Measurements from ENCODE around the gene PTBP1. TPM values are rescaled to one million over a fixed set of nuclear protein-coding genes. Genes with fewer than 3 reads are reported as not detected.
"Not testable (repeated sequence)": the region's sequence is repeated elsewhere in the genome, so short reads cannot be mapped to it uniquely, and the experiment has no call there.

PTBP1 gene
- total and polyA plus RNA-seq, 2 donors = 104 to 108 TPM

DNA sequence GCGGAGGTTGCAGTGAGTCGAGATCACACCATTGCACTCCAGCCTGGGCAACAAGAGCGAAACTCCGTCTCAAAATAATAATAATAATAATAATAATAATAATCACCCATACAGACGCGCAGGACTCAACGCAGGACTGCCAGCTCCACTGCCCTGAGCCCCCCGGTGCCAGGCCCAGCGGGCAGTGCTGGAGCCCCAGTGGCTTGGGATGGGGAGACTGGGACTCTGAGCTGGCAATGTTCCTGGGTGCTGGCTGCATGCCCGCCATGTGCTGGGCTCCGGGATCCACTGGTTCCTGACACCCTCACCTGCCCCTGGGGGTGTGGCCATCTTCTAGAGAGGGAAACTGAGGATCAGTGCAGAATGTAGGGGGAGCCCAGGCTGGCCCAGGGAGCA lies 30.1 kb downstream of the PTBP1 start:
- Histone ChIP-seq H3K4me1 (ENCODE audit: insufficient read depth) (no peaks in the 10 kb centered on the region), H3K36me3 (ENCODE audit: insufficient read depth) (no peaks in the 10 kb centered on the region), H3K27ac (ENCODE audit: low read depth) (no peak overlapping the region), H3K4me3 (ENCODE audit: low read depth, low read length) (no peak overlapping the region)
- WGBS = 90% methylated on average over 11 of the region's 11 CpGs
- DNase-seq (ENCODE audit: extremely low spot score) = no peak

DNA sequence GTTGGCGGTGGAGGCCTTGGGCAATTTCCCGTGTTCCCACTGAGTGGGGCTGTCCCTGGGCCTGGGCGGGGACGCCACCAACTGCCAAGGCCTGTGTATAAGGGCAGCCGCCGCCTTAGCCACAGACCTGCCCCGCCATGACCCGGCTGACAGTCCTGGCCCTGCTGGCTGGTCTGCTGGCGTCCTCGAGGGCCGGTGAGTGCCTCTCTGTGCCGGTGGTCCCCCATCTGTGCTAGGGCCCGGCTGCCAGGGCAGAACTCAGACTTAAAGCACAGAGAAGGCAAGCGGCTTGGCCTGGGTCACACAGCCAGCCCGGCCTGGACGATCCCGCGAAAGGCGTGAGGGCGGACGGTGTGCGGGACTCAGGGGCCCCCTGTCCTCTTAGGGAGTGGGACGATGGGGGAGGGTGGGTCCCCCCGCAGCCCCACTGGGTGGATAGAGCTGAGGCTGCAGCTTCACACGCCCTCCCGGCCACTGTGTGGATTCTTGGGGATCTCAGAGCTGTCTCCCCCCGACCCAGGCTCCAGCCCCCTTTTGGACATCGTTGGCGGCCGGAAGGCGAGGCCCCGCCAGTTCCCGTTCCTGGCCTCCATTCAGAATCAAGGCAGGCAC lies 30.6 kb downstream of the PTBP1 start, which contains the start of gene AZU1:
Gene AZU1, plus strand, starts transcription at position 128 of the 612 bp plus-strand sequence. Its CDS starts 10 bp downstream, at position 138.
- no peak for DNase-seq (ENCODE audit: extremely low spot score)
- Histone ChIP-seq H3K36me3 (ENCODE audit: insufficient read depth) (no peaks in the 10 kb centered on the region), H3K4me1 (ENCODE audit: insufficient read depth) (no peaks in the 10 kb centered on the region), H3K27ac (ENCODE audit: low read depth) (no peak within 1 kb of the TSS), H3K4me3 (ENCODE audit: low read depth, low read length) (no peak within 1 kb of the TSS)
- WGBS = 67% methylated on average over 33 of the region's 33 CpGs

GRCh38 chr19:829129-829758 lies 32.0 kb downstream of the PTBP1 start:
- 71% methylated on average over 18 of the region's 18 CpGs for WGBS
- no peak overlapping the region for H3K27ac ChIP-seq (ENCODE audit: low read depth)
- no peak for DNase-seq (ENCODE audit: extremely low spot score)
- no peak overlapping the region for H3K4me3 ChIP-seq (ENCODE audit: low read depth, low read length)
- no peaks in the 10 kb centered on the region for H3K4me1 ChIP-seq (ENCODE audit: insufficient read depth)
- H3K36me3 ChIP-seq (ENCODE audit: insufficient read depth) = no peaks in the 10 kb centered on the region

GRCh38 chr19:831407-832369 lies 34.4 kb downstream of the PTBP1 start:
- Histone ChIP-seq H3K4me3 (ENCODE audit: low read depth, low read length) (no peak overlapping the region), H3K27ac (ENCODE audit: low read depth) (no peak overlapping the region), H3K4me1 (ENCODE audit: insufficient read depth) (no peaks in the 10 kb centered on the region), H3K36me3 (ENCODE audit: insufficient read depth) (no peaks in the 10 kb centered on the region)
- no peak for DNase-seq (ENCODE audit: extremely low spot score)
- WGBS = 63% methylated on average over 38 of the region's 38 CpGs

GRCh38 chr19:834216-834615 lies 37.0 kb downstream of the PTBP1 start:
- Histone ChIP-seq H3K4me3 (ENCODE audit: low read depth, low read length) (no peak overlapping the region), H3K4me1 (ENCODE audit: insufficient read depth) (no peaks in the 10 kb centered on the region), H3K27ac (ENCODE audit: low read depth) (no peak overlapping the region), H3K36me3 (ENCODE audit: insufficient read depth) (no peaks in the 10 kb centered on the region)
- DNase-seq (ENCODE audit: extremely low spot score) = no peak
- 68% methylated on average over 24 of the region's 24 CpGs for WGBS

GRCh38 chr19:835210-835810 lies 38.1 kb downstream of the PTBP1 start:
- Histone ChIP-seq H3K36me3 (ENCODE audit: insufficient read depth) (no peaks in the 10 kb centered on the region), H3K4me1 (ENCODE audit: insufficient read depth) (no peaks in the 10 kb centered on the region), H3K27ac (ENCODE audit: low read depth) (no peak overlapping the region), H3K4me3 (ENCODE audit: low read depth, low read length) (no peak overlapping the region)
- 63% methylated on average over 36 of the region's 36 CpGs for WGBS
- DNase-seq (ENCODE audit: extremely low spot score) = no peak

GRCh38 chr19:840519-841206 lies 43.4 kb downstream of the PTBP1 start, which contains the start of gene PRTN3:
Gene PRTN3 (plus strand): TSS chr19:840999. CDS start chr19:841009, 10 bp downstream.
- Histone ChIP-seq H3K4me3 (ENCODE audit: low read depth, low read length) (no peak within 1 kb of the TSS), H3K36me3 (ENCODE audit: insufficient read depth) (no peaks in the 10 kb centered on the region), H3K27ac (ENCODE audit: low read depth) (no peak within 1 kb of the TSS), H3K4me1 (ENCODE audit: insufficient read depth) (peaks cover 2% of the 10 kb centered on the region)
- 74% methylated on average over 24 of the region's 24 CpGs for WGBS
- DNase-seq (ENCODE audit: extremely low spot score) = no peak

GRCh38 chr19:842802-843179 lies 45.5 kb downstream of the PTBP1 start:
- 82% methylated on average over 7 of the region's 7 CpGs for WGBS
- H3K4me1 ChIP-seq (ENCODE audit: insufficient read depth); H3K36me3 ChIP-seq (ENCODE audit: insufficient read depth); H3K27ac ChIP-seq (ENCODE audit: low read depth); H3K4me3 ChIP-seq (ENCODE audit: low read depth, low read length); DNase-seq (ENCODE audit: extremely low spot score): not testable (repeated sequence)

DNA sequence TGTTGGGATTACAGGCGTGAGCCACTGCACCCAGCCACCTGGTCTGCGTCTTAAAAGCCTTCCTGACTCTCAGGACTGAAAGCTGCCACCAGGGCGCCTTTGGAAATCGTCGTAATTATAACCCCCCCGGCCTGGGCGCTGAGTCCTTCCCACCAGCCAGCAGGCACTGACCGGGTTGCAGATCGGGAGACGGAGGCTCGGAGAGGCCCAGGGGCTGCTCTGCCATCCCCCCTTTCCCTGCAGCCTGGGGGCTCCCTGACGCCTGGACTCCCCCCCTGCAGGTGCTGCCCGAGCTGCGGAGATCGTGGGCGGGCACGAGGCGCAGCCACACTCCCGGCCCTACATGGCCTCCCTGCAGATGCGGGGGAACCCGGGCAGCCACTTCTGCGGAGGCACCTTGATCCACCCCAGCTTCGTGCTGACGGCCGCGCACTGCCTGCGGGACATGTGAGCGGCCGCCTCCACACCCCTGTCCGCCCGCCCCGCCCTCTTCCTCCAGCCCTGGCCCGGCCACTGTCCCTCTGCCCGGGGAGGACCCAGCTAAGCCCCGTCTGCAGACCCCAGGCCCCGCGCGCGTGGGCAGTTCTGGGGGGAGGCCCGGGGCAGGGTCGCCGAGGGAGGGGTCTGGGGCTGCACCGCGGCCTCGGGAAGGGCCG lies 46.1 kb downstream of the PTBP1 start:
- DNase-seq (ENCODE audit: extremely low spot score) = no peak
- peak overlapping the region; percentile 2 for H3K4me3 ChIP-seq (ENCODE audit: low read depth, low read length)
- H3K27ac ChIP-seq (ENCODE audit: low read depth) = no peak overlapping the region
- peaks cover 2% of the 10 kb centered on the region for H3K4me1 ChIP-seq (ENCODE audit: insufficient read depth)
- WGBS = 5% methylated on average over 46 of the region's 46 CpGs
- no peaks in the 10 kb centered on the region for H3K36me3 ChIP-seq (ENCODE audit: insufficient read depth)

DNA sequence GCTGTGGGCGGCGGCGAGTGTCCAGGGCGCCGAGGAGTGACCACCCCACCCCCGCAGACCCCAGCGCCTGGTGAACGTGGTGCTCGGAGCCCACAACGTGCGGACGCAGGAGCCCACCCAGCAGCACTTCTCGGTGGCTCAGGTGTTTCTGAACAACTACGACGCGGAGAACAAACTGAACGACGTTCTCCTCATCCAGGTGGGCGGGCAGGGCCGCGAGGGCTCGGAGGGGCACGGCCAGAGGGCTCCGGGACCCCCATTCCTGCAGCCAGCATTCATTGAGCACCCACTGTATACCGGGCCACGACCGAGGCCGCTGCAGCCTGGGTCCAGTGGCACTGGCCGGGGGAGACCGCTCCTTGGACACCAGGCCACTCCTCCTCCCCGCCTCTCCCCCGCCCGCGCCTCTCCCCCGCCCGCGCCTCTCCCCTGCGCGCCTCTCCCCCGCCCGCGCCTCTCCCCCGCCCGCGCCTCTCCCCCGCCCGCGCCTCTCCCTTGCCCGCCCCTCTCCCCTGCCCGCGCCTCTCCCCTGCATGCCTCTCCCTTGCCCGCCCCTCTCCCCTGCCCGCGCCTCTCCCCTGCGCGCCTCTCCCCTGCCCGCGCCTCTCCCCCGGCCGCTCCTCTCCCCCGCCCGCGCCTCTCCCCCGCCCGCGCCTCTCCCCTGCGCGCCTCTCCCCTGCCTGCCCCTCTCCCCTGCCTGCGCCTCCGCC lies 46.7 kb downstream of the PTBP1 start:
- 41% methylated on average over 70 of the region's 70 CpGs for WGBS
- H3K27ac ChIP-seq (ENCODE audit: low read depth) = no peak overlapping the region
- H3K36me3 ChIP-seq (ENCODE audit: insufficient read depth) = no peaks in the 10 kb centered on the region
- peak overlapping the region; percentile 2 for H3K4me3 ChIP-seq (ENCODE audit: low read depth, low read length)
- DNase-seq (ENCODE audit: extremely low spot score) = no peak
- H3K4me1 ChIP-seq (ENCODE audit: insufficient read depth) = peaks cover 2% of the 10 kb centered on the region

- no peaks in the 10 kb centered on the region for H3K36me3 ChIP-seq (ENCODE audit: insufficient read depth)
- DNase-seq (ENCODE audit: extremely low spot score) = no peak
- WGBS = 48% methylated on average over 11 of the region's 11 CpGs
- no peak overlapping the region for H3K4me3 ChIP-seq (ENCODE audit: low read depth, low read length)
- H3K27ac ChIP-seq (ENCODE audit: low read depth) = no peak overlapping the region
- H3K4me1 ChIP-seq (ENCODE audit: insufficient read depth) = peaks cover 2% of the 10 kb centered on the region
These were observed 47.3 kb downstream of the PTBP1 start for GRCh38 chr19:844546-844971.

Measured in urinary bladder (tissue), 4 donors.